Stomach (tissue), 4 donors: Measurements from ENCODE around the gene PGAP6.

ENCODE experiments used
- POLR2A ChIP-seq, 4 donors: fragments of 450-650 bp; IDR thresholded peaks; one replicate each; pipeline ENCODE4 v1.6.1; 2016; ENCODE audit warnings: antibody characterized with exemption in 4 of 4, control low read depth in 2 of 4, mild to moderate bottlenecking in 1 of 4, moderate library complexity in 1 of 4
- POLR2AphosphoS5 ChIP-seq, 3 donors: sonication (generic); formaldehyde crosslinking; IDR thresholded peaks; one replicate each; pipeline ENCODE4 v1.6.1; 2016; ENCODE audit warnings: antibody characterized with exemption in 3 of 3
- TF ChIP-seq, protein P1 (sequence below), 7 experiments: fragments of 450-650 bp in 4 of 7; fragments of 200-600 bp in 3 of 7; sonication (generic) in 3 of 7; IDR thresholded peaks; one replicate each; pipeline ENCODE4 v1.5.1; 2016 to 2019; ENCODE audit warnings: antibody characterized with exemption in 7 of 7, control low read depth in 2 of 7, mild to moderate bottlenecking in 1 of 7

DNA sequence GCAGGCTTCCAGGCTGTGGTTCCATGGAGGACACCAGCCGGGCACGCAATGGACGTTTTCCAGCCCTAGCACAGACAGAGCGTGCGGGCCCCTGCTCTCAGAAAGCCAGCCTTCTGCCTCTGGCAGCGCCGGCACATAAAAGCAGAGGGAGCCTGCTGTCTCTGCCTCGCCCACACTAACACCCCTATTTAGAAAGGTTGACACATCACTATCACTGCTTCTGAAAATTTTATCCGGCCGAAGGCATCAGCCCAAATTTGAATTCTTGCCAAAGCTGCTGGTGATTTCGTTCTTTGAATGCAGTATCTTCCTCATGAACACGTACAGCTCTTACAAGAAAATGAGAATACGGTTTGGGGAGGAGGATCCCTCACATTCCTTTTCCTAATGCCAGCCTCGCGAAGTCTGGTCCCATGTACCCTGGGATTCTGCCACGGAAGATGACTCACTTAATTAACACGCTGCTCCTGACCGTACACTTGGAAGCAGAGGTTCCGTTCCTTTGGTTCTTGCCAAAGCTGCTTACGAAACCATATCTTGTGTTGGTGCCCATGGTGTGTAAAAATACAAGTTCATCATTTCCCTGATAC, 42.4 kb upstream of the PGAP6 start:
- TF ChIP-seq POLR2A (IDR thresholded peaks at IDR 0.05), result no peak
- TF ChIP-seq, protein P1, sequence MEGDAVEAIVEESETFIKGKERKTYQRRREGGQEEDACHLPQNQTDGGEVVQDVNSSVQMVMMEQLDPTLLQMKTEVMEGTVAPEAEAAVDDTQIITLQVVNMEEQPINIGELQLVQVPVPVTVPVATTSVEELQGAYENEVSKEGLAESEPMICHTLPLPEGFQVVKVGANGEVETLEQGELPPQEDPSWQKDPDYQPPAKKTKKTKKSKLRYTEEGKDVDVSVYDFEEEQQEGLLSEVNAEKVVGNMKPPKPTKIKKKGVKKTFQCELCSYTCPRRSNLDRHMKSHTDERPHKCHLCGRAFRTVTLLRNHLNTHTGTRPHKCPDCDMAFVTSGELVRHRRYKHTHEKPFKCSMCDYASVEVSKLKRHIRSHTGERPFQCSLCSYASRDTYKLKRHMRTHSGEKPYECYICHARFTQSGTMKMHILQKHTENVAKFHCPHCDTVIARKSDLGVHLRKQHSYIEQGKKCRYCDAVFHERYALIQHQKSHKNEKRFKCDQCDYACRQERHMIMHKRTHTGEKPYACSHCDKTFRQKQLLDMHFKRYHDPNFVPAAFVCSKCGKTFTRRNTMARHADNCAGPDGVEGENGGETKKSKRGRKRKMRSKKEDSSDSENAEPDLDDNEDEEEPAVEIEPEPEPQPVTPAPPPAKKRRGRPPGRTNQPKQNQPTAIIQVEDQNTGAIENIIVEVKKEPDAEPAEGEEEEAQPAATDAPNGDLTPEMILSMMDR (IDR thresholded peaks at IDR 0.05), result no peak
- TF ChIP-seq POLR2AphosphoS5 (IDR thresholded peaks at IDR 0.05), result peak; percentile 69 to 89 (median 71)
